Limb (tissue), 2 donors: ENCODE data around the gene STX18.
A peak's percentile ranks its signal among the peaks of the same experiment; 100 is the strongest.

Source experiments
- DNase-seq, 2 donors: peaks; one replicate each; pipeline ENCODE4 v3.0.0-alpha.2; 2016; ENCODE audit errors: extremely low spot score in 2 of 2

Gene STX18

DNA sequence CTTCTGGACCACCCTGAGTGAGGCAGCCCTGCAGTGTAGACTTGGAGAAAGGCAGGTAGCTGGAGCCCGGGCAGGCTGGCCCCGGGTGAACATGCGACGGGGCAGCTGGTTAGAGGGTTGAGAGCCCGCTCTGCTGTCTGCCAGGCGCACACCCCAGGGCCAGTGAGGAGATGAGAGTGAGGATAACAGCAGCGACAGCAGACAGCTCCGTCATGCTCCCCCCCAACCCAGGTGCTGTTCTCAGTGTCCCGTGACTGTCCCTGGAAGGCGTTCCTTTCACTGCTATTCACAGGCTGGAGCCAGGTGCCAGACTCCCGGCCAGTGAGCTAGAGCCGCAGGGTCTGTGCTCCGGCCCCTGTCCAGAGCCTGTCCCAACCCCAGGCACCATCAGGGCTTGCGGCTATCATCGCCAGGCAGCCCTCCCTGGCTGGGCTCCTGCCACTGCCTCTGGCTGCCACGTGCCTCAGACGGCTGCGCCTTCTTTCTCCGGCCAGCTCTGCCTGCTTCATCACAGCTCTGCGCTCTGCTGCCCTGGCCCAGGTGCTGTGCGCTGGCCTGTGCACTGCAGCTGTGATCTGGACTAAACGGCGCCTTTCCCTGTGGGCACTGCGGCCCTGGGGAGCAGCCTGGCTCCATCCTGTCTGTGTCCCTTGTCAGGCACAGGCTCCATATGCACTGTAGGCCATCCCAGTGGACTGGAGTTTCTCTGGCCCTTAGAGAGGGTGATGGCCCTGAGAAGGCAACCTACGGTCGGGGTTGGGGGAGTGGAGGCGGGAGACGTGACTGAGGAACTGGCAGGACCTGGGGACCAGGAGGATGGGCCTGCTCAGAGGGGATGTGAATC, 135.2 kb downstream of the STX18 start:
- no peak for DNase-seq

DNA sequence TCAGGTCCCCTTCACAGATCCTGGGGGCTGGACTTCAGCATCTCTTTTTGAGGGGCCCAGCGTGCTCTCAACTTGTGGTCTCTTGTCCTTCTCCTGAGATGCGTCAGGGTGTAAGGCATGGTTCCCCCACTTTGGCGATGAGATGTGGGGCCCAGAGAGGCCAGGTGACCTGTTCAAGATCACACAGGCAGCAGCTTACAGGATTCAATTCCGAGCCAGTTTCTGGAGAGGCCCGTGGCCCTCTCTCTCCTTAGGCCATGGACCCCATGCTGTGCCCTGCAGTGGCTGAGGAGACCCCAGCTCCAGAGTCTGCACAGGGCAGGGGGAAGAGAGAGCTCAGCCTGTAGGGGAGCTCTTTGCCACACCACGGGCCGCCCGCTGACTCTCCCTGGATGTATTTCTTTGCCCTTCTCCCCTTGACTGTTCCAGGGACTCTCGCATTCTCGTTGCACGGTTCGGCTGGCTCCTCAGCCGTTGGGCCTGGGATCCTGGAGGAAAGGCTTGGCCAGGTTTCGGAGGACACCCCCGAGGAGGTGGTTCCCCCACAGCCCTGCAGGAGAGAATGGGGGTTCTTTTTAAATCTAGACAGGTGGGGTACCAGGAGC, 136.4 kb downstream of the STX18 start:
- no peak for DNase-seq

DNA sequence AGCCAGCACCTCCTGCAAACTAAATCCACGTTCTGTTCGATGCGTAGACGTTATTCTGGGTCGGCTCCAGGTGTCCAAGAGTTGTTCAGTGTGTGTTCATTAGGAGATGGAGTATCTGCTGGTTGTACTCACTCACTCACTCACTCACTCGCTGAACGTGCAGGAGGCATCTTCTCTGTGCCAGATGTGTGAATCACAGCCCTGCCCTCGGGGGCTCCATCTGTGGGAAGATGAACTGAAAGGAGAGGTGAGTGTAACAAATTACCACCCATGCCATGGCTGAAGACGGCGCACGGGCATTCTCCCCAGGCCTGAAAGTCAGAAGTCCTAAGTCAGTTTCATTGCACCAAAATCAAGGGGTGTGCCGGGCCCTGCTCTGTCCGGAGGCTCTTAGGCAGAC, 138.9 kb downstream of the STX18 start:
- no peak for DNase-seq

DNA sequence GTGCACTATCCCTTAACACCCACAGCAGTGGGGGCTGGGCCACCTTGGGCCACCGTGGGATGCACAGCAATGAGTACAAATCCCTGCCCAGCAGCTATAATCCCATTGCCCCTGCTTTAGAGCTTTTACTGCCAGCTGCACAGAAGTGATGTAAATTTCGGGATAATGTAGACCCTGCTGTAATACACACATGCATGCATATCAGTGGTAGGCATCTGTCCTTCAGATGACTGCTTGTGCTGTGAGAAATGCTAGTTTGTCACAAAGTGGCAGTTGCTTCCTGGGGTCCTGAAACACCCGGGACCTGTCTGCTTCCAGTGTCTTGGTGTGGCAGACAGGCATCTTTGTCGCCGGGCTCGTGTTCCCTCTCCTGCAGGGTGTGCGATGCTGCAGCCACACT, 140.8 kb downstream of the STX18 start:
- no peak for DNase-seq

DNA sequence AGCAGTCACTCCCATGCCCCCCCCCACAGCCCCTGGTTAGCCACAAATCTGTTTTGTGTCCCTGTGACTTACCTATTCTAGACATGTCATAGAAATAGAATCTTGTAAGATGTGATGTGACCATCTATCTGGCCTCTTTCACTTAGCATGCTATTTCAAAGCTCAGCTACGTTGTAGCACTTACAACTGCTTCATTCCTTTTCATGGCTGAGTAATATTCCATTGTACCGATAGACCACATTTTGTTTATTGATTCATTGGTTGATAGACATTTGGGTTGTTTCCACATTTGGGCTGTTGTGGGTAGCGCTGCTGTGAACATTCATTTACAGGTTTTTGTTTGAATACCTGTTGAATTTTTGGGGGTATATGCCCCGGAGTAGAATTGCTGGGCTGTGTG, 143.4 kb downstream of the STX18 start:
- DNase-seq: no peak

DNA sequence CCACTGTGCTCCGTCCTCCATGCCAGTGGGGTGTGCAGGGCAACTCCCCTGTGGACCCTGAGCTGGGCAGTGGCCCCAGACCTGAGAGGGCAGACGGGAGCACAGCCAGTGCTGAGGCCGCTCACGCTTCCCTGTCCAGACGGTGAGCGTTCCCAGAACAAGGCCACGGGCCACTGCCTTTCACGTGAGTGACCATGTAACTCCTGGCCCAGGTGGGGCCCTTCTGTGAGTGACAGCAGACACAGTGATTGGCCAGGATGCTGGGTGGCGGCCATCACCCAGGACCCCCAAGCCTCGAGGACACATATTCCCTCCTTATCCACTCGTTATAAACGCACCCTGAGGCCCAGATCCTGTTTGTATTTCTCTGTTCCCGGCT, 144.4 kb downstream of the STX18 start:
- no peak for DNase-seq

DNA sequence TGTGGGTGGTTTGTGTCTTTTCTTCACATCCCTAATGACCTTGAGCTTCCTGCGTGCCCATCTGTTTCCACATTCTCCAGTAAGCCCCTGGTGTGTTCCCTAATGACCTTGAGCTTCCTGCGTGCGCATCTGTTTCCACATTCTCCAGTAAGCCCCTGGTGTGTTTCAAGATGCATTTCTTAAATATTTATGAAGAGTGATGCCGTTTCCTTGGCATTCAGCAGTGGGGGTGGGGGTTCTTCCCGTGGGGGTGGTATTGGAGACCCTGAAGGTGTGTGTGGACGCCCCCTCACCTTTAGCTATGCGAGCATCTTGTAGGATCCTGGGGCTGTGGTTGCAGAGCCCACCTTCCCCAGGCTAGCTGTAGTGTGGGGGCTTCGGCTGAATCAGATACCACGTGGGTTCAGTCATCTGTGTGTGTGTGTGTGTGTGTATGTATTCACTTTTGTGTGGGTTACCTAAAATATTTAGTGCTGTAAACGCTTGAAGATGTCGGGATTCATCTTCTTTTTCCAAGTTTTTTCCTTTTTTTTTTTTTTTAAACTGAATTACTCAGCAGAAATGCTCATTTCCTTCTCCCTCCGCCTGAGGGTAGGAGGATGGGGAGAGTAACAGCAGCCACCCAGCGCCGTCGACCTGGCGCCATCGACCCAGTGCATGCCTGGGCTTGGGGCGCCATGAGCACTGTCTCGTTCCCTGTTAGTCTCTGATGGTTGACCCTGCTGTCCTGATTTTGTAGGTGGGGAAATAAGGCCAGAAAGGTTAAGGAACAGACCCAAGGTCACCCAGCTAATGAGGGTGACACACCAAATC, 145.0 kb downstream of the STX18 start:
- no peak for DNase-seq

DNA sequence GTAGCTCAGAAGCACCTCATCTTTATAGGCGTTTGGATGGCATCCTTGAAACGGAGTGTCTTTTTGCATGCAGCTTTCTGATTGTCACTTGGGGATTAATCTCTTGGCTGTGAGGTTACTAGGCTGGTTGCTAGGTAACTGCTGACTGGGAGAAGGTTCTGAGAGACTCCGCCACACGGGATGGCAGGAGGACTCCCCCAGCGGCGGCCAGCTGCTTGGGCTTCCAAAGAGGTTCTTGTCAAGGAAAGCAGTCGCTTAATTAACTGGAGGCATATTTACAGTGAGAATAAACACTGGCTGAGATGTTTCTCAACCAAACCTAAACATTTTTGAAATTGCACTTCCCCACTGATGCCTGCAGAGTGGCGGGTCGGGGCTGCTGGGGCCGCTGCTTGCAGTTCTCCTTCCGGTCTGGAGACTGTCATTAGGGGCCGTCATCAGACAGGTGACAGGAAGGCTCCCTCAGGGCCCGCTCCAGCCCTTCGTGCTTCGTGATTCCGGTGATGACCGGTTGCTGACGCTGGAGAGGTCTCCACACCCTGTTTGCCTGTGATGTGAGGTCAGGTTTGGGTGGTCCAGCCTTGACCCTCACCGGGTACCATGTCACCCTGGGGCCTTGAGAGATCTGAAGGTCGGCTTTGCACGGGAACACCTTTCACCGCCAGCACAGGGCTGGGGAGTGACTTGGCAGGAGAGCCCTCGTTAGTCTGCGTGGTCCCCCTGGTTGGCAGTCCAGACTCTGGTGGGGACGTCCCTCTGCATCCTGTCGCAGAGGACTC, 145.8 kb downstream of the STX18 start:
- DNase-seq: no peak

DNA sequence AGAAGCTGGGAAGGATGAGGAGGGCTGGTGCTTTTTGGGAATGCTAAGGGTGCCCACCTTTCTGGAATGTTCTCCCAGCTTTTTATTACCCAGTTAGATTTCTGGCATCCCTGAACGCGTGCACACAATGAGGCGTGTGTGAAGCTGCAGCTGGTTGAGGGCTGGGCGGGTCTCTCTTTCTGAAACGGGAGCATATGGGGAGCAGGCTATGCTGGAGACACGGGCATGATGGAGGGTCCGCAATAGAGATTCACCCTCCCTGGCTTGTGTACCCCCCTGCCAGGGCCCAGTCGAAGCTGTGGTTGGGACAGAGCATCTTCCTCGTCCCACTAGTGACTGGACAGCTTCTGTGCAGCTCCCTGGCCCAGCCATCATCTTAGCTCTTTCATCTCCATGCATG, 146.5 kb downstream of the STX18 start:
- no peak for DNase-seq

DNA sequence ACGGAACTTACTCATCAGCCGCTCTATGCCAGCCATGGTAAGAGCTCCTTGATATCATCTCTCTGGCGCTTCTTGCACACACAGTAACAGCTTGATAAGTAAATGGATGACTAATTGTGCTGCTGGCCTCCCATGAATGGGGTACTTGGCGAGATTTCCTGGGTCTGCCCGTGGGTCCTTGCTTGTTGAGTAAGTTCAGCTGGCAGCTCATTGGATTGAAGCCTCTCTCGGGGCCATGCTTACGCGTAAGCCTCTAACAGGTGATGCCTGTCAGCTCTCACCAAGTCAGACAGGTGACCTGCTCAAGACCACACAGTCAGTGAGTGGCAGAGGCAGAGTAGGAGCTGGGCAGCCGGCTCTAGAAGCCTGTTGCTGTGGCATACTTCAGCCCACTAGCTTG, 147.2 kb downstream of the STX18 start:
- no peak for DNase-seq

DNA sequence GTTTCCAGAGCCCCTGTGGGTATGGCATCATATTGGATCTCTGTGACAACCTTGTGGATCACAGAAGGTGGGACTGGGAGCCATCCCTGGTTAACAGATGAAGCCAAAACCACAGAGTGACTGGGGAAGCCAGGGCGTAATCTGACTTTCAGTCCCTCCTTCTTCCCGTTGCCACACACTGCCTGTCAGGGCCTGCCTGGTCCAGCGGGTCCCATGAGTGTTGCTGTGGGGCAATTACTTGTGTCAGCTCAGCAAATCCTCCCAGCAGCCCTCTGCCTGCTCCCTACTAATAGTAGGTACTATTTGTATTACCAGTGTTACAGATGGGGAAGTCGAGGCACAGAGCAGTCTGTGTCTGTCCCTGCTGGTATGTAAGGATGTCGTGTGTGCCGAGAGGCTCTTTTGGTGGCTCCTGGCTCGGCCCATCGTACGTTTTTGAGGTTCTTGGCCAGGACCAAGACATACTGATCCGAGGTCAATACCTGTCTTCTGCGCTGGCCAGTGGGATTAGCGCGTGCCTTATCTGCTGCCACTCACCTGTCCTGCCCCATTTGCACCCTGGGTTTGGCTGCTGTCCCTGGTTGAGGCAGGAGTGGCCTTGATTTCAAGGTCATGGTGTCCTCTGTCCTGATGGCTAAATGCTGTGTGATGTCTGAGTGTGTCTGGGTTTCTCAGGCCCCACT, 149.2 kb downstream of the STX18 start:
- no peak for DNase-seq

DNA sequence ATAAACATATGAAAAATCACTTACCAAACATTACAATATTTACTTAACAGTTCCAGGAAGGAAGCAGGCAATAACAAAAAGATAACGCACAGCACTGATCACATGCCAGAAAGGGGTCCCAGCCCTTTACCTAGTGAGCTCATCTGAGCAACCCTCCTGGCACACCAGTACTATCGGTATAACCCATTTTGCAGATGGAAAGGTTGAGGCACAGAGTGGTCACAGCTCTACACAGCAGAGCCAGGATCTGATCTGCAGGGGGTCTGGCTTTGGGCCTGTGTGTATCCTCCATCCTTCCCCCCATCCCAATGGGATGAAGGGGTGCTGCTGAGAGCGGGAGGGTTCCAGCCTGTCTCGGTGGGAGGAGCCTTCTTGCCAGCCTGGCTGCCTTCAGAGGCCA, 150.0 kb downstream of the STX18 start:
- DNase-seq: no peak

DNA sequence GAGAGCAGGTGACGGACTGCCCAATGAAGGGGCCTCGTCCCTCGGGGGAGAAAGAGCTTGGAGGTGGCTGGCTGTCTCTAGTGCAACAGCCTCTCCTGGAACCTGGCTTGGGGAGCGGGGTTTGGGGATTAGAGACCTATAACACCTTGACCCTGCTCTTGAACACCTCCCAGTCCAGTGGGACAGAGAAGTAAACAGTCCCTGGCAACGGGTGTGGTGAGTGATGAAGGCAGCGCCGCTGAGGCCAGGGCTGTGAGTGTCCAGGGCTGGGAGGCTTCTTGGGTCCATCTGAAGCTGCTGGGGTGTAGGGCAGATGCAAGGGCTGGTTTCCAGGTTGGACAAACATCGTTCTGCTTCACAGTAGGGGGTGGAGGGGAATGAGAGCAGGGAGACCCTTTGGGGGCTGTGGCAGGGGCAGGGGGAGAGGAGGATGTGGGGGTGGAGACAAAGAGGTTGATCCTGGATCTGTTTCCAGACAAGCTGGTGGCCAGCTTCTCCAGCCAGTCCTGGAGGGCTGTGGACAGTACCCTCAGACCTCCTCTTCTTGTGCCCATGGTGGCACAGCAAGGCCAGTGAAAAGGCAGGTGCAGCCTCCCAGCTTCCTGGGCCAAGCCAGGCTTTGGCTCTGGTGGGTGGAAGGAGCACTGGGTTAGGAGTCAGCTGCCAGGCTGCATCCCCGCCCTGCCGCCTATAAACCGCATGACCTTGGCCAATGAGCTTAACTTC, 151.2 kb downstream of the STX18 start:
- DNase-seq: no peak

DNA sequence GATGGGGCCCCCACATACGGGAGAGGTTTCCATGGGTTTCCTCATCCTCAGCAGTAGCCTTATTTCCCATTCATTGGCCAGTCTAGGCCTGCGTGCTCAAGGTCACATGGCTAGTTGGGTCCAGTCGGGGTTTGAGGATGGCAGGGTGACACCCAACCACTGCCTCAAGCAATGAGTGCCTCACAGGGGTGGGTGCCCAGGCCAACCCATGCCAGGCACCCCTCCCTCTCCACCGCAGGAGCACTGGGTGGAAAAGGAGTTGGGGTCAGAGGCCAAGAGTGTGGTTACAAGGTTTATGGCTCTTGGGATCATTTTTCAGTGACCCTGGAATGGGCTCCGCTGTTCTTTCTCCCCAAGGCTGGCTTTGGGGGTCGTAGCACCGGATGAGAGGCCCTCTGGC, 151.8 kb downstream of the STX18 start:
- DNase-seq: no peak

DNA sequence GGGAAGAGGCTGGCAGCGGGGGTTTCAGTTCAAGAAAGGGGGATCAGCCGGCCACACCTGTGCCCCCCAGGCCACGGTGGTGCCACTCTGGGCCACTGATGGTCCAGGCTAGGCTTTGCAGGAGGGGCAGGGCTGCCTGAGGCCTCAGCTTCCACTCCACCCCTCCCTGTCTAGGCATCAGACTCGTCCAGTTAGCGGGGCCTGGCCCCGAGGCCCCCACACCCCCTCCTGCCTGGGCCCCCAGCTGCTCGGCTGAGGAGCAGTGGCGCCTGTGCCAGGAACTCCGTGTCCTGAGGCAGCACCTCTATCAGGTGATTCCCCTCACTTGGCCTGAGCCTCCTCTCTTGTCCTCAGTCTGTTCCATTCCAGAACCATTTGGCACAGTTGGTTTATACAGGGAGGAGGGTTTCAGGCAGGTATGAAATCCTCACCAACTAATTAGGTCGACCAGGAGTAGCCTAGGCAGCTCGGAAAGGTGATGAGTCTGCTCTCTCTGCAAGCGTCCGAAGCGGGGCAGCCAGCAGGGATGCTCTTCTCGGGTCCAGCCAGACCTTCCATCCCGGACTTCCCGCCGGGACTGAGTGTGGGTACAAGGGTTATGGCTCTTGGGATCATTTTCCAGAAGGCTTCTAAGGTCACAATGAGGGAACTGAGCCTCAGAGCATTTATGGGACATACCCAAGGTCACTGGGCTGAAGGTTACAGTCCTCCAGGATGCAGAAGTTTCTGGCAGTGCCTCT, 152.8 kb downstream of the STX18 start:
- no peak for DNase-seq

DNA sequence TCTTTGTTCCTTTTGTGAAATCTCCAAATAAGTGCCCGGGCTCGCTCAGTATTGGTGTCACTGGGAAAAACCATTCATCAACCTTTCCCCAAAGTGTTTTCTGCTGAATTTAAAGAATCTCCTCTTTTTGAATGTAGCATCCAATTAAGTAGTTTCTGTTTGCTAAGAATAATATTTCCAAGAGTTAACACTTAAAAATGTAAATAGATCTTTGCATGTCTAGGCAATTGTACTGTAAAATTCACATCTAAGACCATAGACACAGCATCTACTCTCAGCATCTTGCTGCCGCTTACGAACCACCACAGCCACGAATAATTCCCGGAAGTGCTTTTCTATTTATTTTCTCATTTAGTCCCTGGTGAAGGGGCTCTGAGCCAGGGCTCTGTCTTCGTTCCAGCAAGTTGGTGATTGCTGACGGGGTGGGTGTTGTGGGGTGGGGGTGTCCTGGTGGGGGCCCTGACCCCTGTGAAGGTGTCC, 153.5 kb downstream of the STX18 start:
- no peak for DNase-seq

DNA sequence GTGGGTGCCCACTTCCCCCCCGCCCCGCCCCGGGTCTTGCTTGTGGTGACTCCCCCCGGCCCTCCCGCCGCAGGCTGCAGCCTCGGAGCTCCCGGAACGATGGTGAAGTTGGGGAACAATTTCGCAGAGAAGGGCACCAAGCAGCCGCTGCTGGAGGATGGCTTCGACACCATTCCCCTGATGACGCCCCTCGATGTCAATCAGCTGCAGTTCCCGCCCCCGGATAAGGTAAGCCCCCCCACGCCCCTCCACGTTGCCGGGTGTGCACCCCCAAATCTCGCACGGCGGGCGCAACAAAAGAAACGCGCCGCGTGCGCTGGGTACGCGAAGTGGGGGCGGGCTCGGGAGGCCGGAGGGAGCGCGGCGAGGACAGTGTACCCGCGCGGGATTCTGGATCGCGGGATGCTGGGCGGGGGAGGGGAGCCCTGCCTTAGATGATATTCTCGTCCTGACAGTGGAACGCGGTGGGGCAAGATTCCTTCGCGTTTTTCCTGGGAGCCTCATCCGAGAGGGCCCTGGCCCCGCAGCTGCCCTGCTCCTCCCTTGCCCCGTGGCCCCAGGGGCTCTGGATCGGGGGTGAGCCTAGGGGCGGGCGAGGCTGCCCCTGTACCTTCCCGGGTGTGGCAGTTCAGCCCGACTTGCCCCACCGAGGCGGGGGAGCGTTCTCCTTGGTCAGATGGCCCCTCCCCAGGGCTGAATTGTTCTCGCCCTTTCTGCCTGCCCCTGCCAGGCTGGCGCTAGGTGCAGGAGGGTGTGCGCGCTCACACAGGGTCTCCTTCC, 154.1 kb downstream of the STX18 start:
- DNase-seq: peak in 1 of 2 donors; percentile 65

DNA sequence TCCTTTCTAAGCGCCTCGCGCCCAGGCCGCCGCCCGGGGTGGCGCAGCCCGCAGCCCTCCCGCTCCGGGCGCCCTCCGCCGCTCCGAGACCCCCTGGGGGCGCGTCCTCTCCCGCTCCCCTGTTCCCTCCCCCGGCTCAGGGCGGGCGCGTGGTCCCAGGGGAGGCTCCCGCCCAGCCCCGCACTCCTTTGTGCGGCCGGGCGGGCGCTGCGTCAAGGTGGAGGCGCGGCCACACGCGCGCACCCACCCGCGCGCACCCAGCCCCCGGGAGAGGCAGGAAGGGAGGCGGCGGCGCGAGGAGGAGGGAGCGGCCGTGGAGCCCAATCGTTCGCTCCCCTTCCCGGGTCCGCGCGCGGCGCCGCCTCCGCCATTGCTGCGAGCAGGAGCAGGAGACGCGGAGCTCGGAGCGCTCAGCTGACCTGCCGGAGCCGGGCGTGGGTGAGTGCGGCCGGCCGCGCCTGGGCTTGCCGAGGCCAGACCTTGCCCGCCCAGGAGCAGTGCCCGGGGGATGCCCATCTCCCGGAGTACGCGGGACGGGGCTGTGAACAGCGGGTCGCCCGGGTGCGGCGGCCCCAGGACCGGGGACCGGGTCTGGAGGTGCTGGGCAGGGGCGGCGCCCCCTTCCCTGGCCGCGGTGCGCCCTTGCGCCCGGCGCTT, 155.0 kb downstream of the STX18 start, which contains the start of gene NSG1:
NSG1 (plus strand) TSS at position 367 of the 657 bp plus-strand sequence. CDS start 528 bp downstream, outside the sequence.
- peak in 1 of 2 donors; percentile 78 for DNase-seq
